Smooth muscle cell (in vitro differentiated cells): ENCODE data around the gene GNA15. TPM values are rescaled to one million over a fixed set of nuclear protein-coding genes. Genes with fewer than 3 reads are reported as not detected.
A peak's percentile ranks its signal among the peaks of the same experiment; 100 is the strongest.

Source experiments
- DNase-seq: peaks from one replicate; lab custom pipeline; 2025; ENCODE audit not compliant: unreplicated experiment; lab: John Stamatoyannopoulos, UW
- H2AFZ ChIP-seq: fragments of 200-600 bp; sonication (generic); 2 replicates; pipeline ENCODE4 v1.6.0; 2016; ENCODE audit warnings: antibody characterized with exemption, low read depth, mild to moderate bottlenecking
- H3F3A ChIP-seq: fragments of 200-600 bp; sonication (generic); 2 replicates; pipeline ENCODE4 v1.6.0; 2017; ENCODE audit warnings: antibody characterized with exemption, low read depth
- H3K27ac ChIP-seq: fragments of 200-600 bp; sonication (generic); 2 replicates; pipeline ENCODE4 v1.5.1; 2016; ENCODE audit warnings: low read depth, mild to moderate bottlenecking
- H3K27me3 ChIP-seq: fragments of 200-600 bp; sonication (generic); 2 replicates; pipeline ENCODE4 v1.6.1; 2016; ENCODE audit warnings: low read depth, mild to moderate bottlenecking
- H3K36me3 ChIP-seq: fragments of 200-600 bp; sonication (generic); 2 replicates; pipeline ENCODE4 v1.5.1; 2016; ENCODE audit warnings: low read depth
- H3K4me1 ChIP-seq: fragments of 200-600 bp; sonication (generic); 2 replicates; pipeline ENCODE4 v1.5.1; 2016; ENCODE audit warnings: low read depth
- H3K4me2 ChIP-seq: fragments of 200-600 bp; sonication (generic); 2 replicates; pipeline ENCODE4 v1.6.0; 2016; ENCODE audit warnings: mild to moderate bottlenecking
- H3K4me3 ChIP-seq: fragments of 200-600 bp; sonication (generic); 2 replicates; pipeline ENCODE4 v1.5.1; 2016; ENCODE audit warnings: mild to moderate bottlenecking
- H3K79me2 ChIP-seq: fragments of 200-600 bp; sonication (generic); 2 replicates; pipeline ENCODE4 v1.6.0; 2016; ENCODE audit warnings: low read depth, mild to moderate bottlenecking
- H3K9ac ChIP-seq: fragments of 200-600 bp; sonication (generic); 2 replicates; pipeline ENCODE4 v1.6.0; 2016; ENCODE audit warnings: low read depth
- H3K9me3 ChIP-seq: fragments of 200-600 bp; sonication (generic); replicated peaks from 2 replicates; pipeline ENCODE4 v1.5.1; 2016; ENCODE audit warnings: low read depth
- H4K20me1 ChIP-seq: fragments of 200-600 bp; sonication (generic); 2 replicates; pipeline ENCODE4 v1.6.0; 2016; ENCODE audit warnings: low read depth
- CTCF ChIP-seq: fragments of 200-600 bp; sonication (generic); IDR thresholded peaks from 2 replicates; pipeline ENCODE4 v1.5.1; 2017; ENCODE audit warnings: borderline replicate concordance, mild to moderate bottlenecking, antibody characterized with exemption; ENCODE audit not compliant: insufficient read depth, poor library complexity, severe bottlenecking
- WGBS: methylation state at CpG from one replicate; pipeline ENCODE4 v1.1.7; 2016; ENCODE audit warnings: low lambda C conversion rate; 5-methylcytosine and 5-hydroxymethylcytosine counted together
- polyA plus RNA-seq: library from polyadenylated mRNA; unstranded; fragments of >200 nt; fragmentation: Nextera tagmentation; extraction: Ambion mirVana; gene quantifications from 2 replicates; pipeline ENCODE4 v1.2.1, GENCODE V29; 2016
- total RNA-seq: library from RNA; depleted of rRNA; stranded (reverse); fragments of >200 nt; gene quantifications from 2 replicates; pipeline ENCODE4 v1.2.3, GENCODE V29; 2014

Gene GNA15
- total and polyA plus RNA-seq, 2 experiments from 2014 or later, result 1.2 to 1.8 TPM

- Histone ChIP-seq H4K20me1 (no peaks in the 10 kb centered on the region), H3F3A (no peaks in the 10 kb centered on the region), H3K9ac (peak overlapping the region; percentile 57), H3K4me2 (no peak overlapping the region), H3K79me2 (no peaks in the 10 kb centered on the region), H3K27ac (peak overlapping the region; percentile 80), H3K4me3 (no peak overlapping the region), H3K4me1 (no peaks in the 10 kb centered on the region), H3K9me3 (no peaks in the 10 kb centered on the region), H3K36me3 (no peaks in the 10 kb centered on the region), H3K27me3 (no peaks in the 10 kb centered on the region), H2AFZ (no peak overlapping the region)
- no peak for TF ChIP-seq CTCF
- no peak for DNase-seq
- WGBS, result 76% methylated on average over 10 of the region's 11 CpGs
Observed at GRCh38 chr19:3176715-3177501, 41.1 kb downstream of the GNA15 start.

GRCh38 chr19:3178377-3178972, 42.6 kb downstream of the GNA15 start, which contains the start of gene S1PR4:
S1PR4 (plus strand) TSS chr19:3178769; CDS start chr19:3178793, 24 bp downstream.
- no peaks in the 10 kb centered on the region for H3K9me3 ChIP-seq
- no peak within 1 kb of the TSS for H3K27ac ChIP-seq
- H3K4me1 ChIP-seq, result no peaks in the 10 kb centered on the region
- no peak within 1 kb of the TSS for H3K4me2 ChIP-seq
- no peaks in the 10 kb centered on the region for H3K27me3 ChIP-seq
- WGBS, result 93% methylated on average over 35 of the region's 42 CpGs
- no peaks in the 10 kb centered on the region for H3K36me3 ChIP-seq
- no peaks in the 10 kb centered on the region for H3K79me2 ChIP-seq
- H3F3A ChIP-seq, result no peaks in the 10 kb centered on the region
- no peak within 1 kb of the TSS for H3K4me3 ChIP-seq
- no peak within 1 kb of the TSS for H3K9ac ChIP-seq
- H2AFZ ChIP-seq, result no peak within 1 kb of the TSS
- H4K20me1 ChIP-seq, result no peaks in the 10 kb centered on the region
- DNase-seq, result no peak
- no peak for TF ChIP-seq CTCF

GRCh38 chr19:3178973-3179738, 43.3 kb downstream of the GNA15 start:
- H3K9ac ChIP-seq, result no peak overlapping the region
- no peaks in the 10 kb centered on the region for H3K9me3 ChIP-seq
- H3K4me2 ChIP-seq, result no peak overlapping the region
- TF ChIP-seq CTCF, result no peak
- no peaks in the 10 kb centered on the region for H3K36me3 ChIP-seq
- no peaks in the 10 kb centered on the region for H3F3A ChIP-seq
- H4K20me1 ChIP-seq, result no peaks in the 10 kb centered on the region
- no peak overlapping the region for H3K27ac ChIP-seq
- no peaks in the 10 kb centered on the region for H3K27me3 ChIP-seq
- no peak overlapping the region for H2AFZ ChIP-seq
- H3K4me1 ChIP-seq, result no peaks in the 10 kb centered on the region
- H3K4me3 ChIP-seq, result no peak overlapping the region
- WGBS, result 94% methylated on average over 52 of the region's 52 CpGs
- no peak for DNase-seq
- no peaks in the 10 kb centered on the region for H3K79me2 ChIP-seq
